Measurements from ENCODE around the gene ACACB.
A peak's percentile ranks its signal among the peaks of the same experiment; 100 is the strongest.

Gene ACACB

GRCh38 chr12:109115758-109116610 is at the start of gene ACACB:
Gene ACACB, plus strand, starts transcription at chr12:109116587. Its CDS starts 22,819 bp downstream, at chr12:109139406.
- DNase-seq: no peak

GRCh38 chr12:109069307-109070271 is 46.8 kb upstream of the ACACB start:
- in situ Hi-C loops (cut with HindIII; ENCODE audit: low pct_ligation_motif_present, low pct_unique_long_range_greater_than_20kb, low sequenced_read_pairs): no loop called here

More at GRCh38 chr12:109115758-109116610, at the start of gene ACACB:
- in situ Hi-C loops (cut with HindIII; ENCODE audit: low pct_ligation_motif_present, low pct_unique_long_range_greater_than_20kb, low sequenced_read_pairs): no loop called here

GRCh38 chr12:109074866-109075265 is 41.5 kb upstream of the ACACB start:
- DNase-seq: no peak
- in situ Hi-C loops (cut with HindIII; ENCODE audit: low pct_ligation_motif_present, low pct_unique_long_range_greater_than_20kb, low sequenced_read_pairs): no loop called here

More at GRCh38 chr12:109069307-109070271, 46.8 kb upstream of the ACACB start:
- no peak for DNase-seq

GRCh38 chr12:109082751-109083150 is 33.6 kb upstream of the ACACB start:
- in situ Hi-C loops (cut with HindIII; ENCODE audit: low pct_ligation_motif_present, low pct_unique_long_range_greater_than_20kb, low sequenced_read_pairs): no loop called here
- DNase-seq: no peak

GRCh38 chr12:109084425-109084824 is 32.0 kb upstream of the ACACB start:
- in situ Hi-C loops (cut with HindIII; ENCODE audit: low pct_ligation_motif_present, low pct_unique_long_range_greater_than_20kb, low sequenced_read_pairs): no loop called here

GRCh38 chr12:109085590-109085989 is 30.8 kb upstream of the ACACB start:
- in situ Hi-C loops (cut with HindIII; ENCODE audit: low pct_ligation_motif_present, low pct_unique_long_range_greater_than_20kb, low sequenced_read_pairs): no loop called here

More at GRCh38 chr12:109084425-109084824, 32.0 kb upstream of the ACACB start:
- DNase-seq: no peak

GRCh38 chr12:109087250-109087649 is 29.1 kb upstream of the ACACB start:
- in situ Hi-C loops (cut with HindIII; ENCODE audit: low pct_ligation_motif_present, low pct_unique_long_range_greater_than_20kb, low sequenced_read_pairs): no loop called here
- no peak for DNase-seq

More at GRCh38 chr12:109085590-109085989, 30.8 kb upstream of the ACACB start:
- DNase-seq: no peak

- in situ Hi-C loops (cut with HindIII; ENCODE audit: low pct_ligation_motif_present, low pct_unique_long_range_greater_than_20kb, low sequenced_read_pairs): no loop called here
Observed at GRCh38 chr12:109088818-109089217, 27.6 kb upstream of the ACACB start.

GRCh38 chr12:109089683-109090082 is 26.7 kb upstream of the ACACB start:
- in situ Hi-C loops (cut with HindIII; ENCODE audit: low pct_ligation_motif_present, low pct_unique_long_range_greater_than_20kb, low sequenced_read_pairs): no loop called here
- DNase-seq: no peak

More at GRCh38 chr12:109088818-109089217, 27.6 kb upstream of the ACACB start:
- DNase-seq: no peak

GRCh38 chr12:109092497-109093021 is 23.8 kb upstream of the ACACB start:
- DNase-seq: no peak
- in situ Hi-C loops (cut with HindIII; ENCODE audit: low pct_ligation_motif_present, low pct_unique_long_range_greater_than_20kb, low sequenced_read_pairs): no loop called here

- peak; percentile 96 for DNase-seq
- in situ Hi-C loops (cut with HindIII; ENCODE audit: low pct_ligation_motif_present, low pct_unique_long_range_greater_than_20kb, low sequenced_read_pairs): no loop called here
Observed at GRCh38 chr12:109093022-109093918, 23.1 kb upstream of the ACACB start, which contains the start of gene ALKBH2. Gene ALKBH2, minus strand, starts transcription at chr12:109093472. Its CDS starts 686 bp downstream, at chr12:109092786.

- in situ Hi-C loops (cut with HindIII; ENCODE audit: low pct_ligation_motif_present, low pct_unique_long_range_greater_than_20kb, low sequenced_read_pairs): no loop called here
- no peak for DNase-seq
Observed at GRCh38 chr12:109097140-109097434, 19.3 kb upstream of the ACACB start.

GRCh38 chr12:109097435-109098182 is 18.8 kb upstream of the ACACB start, which contains the start of gene UNG:
Gene UNG, plus strand, starts transcription at chr12:109097597. Its CDS starts 83 bp downstream, at chr12:109097680.
- in situ Hi-C loops (cut with HindIII; ENCODE audit: low pct_ligation_motif_present, low pct_unique_long_range_greater_than_20kb, low sequenced_read_pairs): no loop called here
- peak; percentile 99 for DNase-seq

GRCh38 chr12:109098183-109098604 is 18.2 kb upstream of the ACACB start:
- in situ Hi-C loops (cut with HindIII; ENCODE audit: low pct_ligation_motif_present, low pct_unique_long_range_greater_than_20kb, low sequenced_read_pairs): no loop called here
- peak; percentile 67 for DNase-seq

GRCh38 chr12:109098651-109099050 is 17.7 kb upstream of the ACACB start:
- DNase-seq: peak; percentile 23
- in situ Hi-C loops (cut with HindIII; ENCODE audit: low pct_ligation_motif_present, low pct_unique_long_range_greater_than_20kb, low sequenced_read_pairs): no loop called here

- DNase-seq: no peak
- in situ Hi-C loops (cut with HindIII; ENCODE audit: low pct_ligation_motif_present, low pct_unique_long_range_greater_than_20kb, low sequenced_read_pairs): no loop called here
Observed at GRCh38 chr12:109099431-109100020, 16.9 kb upstream of the ACACB start.

- in situ Hi-C loops (cut with HindIII; ENCODE audit: low pct_ligation_motif_present, low pct_unique_long_range_greater_than_20kb, low sequenced_read_pairs): no loop called here
- DNase-seq: no peak
Observed at GRCh38 chr12:109100741-109101140, 15.6 kb upstream of the ACACB start.
